SK-MEL-5 (cell line): ENCODE data around the gene GRXCR1. TPM values are rescaled to one million over a fixed set of nuclear protein-coding genes. Genes with fewer than 3 reads are reported as not detected.

Source experiments
- DNase-seq: peaks from one replicate; pipeline ENCODE4 v3.0.0-alpha.2; 2016; ENCODE audit warnings: low read depth, low spot score
- in situ Hi-C: cut with HindIII; loops from 2 replicates; pipeline ENCODE4 v1.10.0; 2016; ENCODE audit warnings: low sequenced_read_pairs, high pct_unique_total_duplicates, low pct_unique_long_range_greater_than_20kb
- polyA plus RNA-seq, 2 experiments: library from polyadenylated mRNA; depleted of rRNA; stranded (reverse); fragments of >200 nt; gene quantifications; 2 replicates each; pipeline ENCODE4 v1.2.3, GENCODE V29; 2015
- total RNA-seq: library from RNA; depleted of rRNA; stranded (reverse); fragments of >200 nt; shearing (Covaris generic); gene quantifications from 2 replicates; pipeline ENCODE4 v1.2.3, GENCODE V29; 2014; rRNA removed

The GRXCR1 gene
- not detected in 2 replicates for total RNA-seq
- polyA plus RNA-seq (2015; cell fraction: cytosol; rRNA removed), result not detected in 2 replicates
- polyA plus RNA-seq (2015; cell fraction: nucleus; rRNA removed), result not detected in 2 replicates

GRCh38 chr4:42892413-42892812, at the start of gene GRXCR1:
GRXCR1 (plus strand) TSS chr4:42892713; CDS start chr4:42893267, 554 bp downstream.
- DNase-seq, result no peak
- in situ Hi-C loops, result no loop called here

- in situ Hi-C loops, result no loop called here
- no peak for DNase-seq
These were observed 48.8 kb upstream of the GRXCR1 start for GRCh38 chr4:42843694-42844093.

DNA sequence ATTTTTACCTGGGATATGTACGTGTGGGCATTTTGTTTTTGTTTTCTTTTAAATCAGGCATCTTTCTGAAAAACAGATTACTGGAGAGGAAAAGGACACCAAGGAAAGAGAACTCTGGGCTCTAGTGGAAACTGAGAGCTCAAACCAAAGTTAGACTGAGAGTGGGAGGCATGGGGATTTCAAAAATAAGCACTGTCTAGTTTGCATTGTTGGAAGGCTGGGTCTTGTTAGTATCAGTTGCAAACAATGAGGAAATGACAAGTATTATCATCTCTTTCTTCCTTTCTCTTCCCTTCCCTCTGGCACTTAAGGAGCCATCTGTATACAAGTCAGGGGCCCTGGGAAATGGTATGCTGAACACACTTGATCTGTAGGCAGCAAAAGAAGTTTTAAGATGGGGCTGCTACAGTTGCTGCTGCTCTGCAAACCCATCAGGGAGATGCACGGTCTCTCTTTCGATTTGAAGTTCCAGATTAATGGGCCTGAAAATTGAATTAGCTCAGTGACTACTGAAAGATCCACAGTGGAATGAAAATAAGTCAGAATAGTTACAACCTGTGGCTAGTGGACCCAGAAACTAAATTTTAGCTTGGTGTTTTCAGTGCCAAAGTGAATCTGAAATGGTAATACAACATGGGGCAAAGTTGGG, 48.0 kb upstream of the GRXCR1 start:
- no peak for DNase-seq
- in situ Hi-C loops, result no loop called here

DNA sequence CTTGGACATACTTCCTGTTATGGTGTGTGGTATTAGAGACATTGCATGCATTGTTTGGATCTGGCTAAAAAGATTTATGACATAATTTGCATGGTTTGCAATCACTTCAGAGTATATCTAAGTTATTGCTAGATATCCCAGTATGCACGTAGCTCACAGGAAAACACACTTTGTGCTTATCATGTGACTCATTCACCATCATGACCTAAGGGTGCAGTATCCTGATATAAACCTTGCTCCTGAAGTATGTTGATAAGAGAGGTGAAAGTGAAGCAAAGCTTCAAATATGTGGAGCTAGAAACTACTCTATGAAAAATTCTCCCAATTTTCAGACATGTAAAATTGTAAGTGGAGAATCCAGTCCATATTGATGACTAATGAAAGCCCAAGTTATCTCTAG, 46.9 kb upstream of the GRXCR1 start:
- in situ Hi-C loops, result no loop called here
- no peak for DNase-seq

DNA sequence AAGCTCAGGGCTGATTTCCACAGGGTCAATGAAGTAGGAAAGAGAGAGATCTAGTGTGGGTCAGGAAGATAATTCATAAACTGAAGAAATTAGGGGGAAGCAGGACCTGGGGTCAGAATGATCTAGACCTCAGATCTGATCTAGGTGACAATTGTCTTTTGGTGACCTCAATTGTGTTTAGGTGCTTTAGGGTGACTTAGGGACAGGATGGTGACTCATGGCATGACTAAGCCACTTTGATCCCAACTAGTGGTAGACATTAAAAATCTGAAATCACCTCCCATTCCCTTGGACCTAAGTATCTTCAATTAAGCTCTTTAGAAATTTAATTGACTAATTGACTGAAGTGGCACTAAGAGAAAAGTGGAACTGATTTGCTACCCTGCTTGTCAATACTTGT, 36.7 kb upstream of the GRXCR1 start:
- in situ Hi-C loops, result no loop called here
- no peak for DNase-seq

- in situ Hi-C loops, result no loop called here
- peak; percentile 79 for DNase-seq
These were observed 26.8 kb upstream of the GRXCR1 start for GRCh38 chr4:42865572-42866189.

GRCh38 chr4:42871261-42871660, 21.3 kb upstream of the GRXCR1 start:
- no peak for DNase-seq
- in situ Hi-C loops, result no loop called here

DNA sequence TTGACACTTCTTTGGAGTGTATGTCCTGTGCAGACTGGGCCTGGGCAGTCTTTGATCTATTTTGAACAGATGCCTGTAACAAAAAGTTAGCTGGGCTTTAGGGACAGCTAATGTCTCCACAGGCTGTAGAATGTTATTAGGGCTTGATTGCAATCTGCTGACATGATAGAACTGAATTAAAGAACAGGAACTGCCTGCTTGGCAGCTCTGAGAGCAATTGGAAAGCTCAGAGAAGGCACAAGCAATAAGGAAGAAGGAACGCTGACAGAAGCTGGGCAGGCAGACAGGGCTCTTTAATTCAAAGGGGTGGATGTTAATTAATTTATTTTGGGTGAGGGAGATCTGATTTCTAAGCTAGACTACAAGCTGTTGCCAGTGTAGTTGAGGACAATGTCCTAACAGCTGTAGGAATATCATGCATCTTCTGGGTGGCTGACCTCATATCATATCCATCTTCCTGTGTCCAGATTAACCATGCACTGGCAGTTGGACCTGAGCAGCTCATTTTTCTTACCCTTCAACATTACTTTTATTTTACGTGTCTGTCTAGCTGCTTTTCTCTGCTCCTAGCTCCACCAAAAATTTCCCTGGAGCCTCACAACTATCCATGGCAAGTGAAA, 20.7 kb upstream of the GRXCR1 start:
- in situ Hi-C loops, result no loop called here
- no peak for DNase-seq

- in situ Hi-C loops, result no loop called here
These were observed 13.7 kb upstream of the GRXCR1 start for GRCh38 chr4:42878863-42879262.

DNA sequence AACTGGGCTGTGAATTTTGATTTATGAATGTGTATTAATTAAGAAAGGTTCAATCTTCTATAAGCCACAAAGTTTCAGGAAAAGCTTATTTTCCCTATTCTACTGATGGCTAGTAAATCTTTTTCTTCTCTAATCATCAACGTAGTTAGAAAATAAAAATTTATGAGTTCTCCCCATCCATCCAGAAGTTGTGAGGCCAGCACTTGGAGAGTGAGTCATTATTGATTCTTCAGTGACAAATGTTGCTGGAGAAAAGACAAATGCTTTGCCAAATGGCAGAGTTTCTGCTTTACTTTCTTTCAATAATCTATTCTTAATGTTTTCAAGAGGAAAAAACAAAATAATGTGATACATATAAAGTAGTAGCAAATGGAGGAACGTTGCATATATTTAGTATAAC, 11.3 kb upstream of the GRXCR1 start:
- in situ Hi-C loops, result no loop called here

More at GRCh38 chr4:42878863-42879262, 13.7 kb upstream of the GRXCR1 start:
- DNase-seq, result no peak

GRCh38 chr4:42891644-42892043, 869 bp upstream of the GRXCR1 start:
- in situ Hi-C loops, result no loop called here
- no peak for DNase-seq

More for the DNA sequence above, 11.3 kb upstream of the GRXCR1 start:
- no peak for DNase-seq

DNA sequence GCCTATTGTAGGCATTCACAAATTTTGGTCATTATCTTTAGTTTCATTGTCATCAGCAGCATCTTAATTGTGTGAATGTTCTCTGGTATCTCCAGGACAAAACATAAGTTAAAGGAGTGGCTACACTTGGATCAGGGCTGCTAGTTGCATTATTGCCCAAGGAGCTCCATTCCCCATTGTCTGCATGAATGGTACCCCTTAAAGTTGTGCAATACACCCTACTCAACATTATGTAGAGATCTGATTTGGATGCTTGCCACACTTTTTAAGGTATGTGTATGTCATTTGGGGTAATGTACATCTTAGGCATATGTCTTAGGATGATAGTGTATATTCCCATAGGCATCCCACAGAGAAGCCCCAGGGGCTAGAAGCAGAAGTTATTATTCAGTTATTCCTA, 2.9 kb downstream of the GRXCR1 start:
- DNase-seq, result no peak
- in situ Hi-C loops, result no loop called here

- no peak for DNase-seq
- in situ Hi-C loops, result no loop called here
These were observed 12.5 kb downstream of the GRXCR1 start for GRCh38 chr4:42904986-42905385.

DNA sequence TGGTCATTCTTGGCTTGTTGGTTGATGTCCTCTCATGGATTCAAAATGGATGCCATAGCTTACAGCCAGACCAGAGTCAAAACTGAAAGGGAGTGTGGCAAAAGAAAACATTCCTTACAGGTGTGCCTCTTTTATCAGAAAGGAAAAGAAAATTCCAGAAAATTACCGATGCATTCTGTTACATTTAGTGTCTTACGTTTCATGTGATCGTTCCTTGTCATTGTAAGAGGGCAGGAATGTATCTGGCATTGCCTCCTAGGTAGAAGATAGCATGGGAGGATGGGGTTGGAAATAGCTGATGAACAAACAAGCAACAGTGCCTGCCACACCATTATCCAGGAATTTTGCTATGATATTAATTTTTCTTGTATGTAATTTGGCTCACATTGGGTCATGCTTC, 13.1 kb downstream of the GRXCR1 start:
- in situ Hi-C loops, result no loop called here
- DNase-seq, result no peak

GRCh38 chr4:42906341-42906740, 13.8 kb downstream of the GRXCR1 start:
- in situ Hi-C loops, result no loop called here
- no peak for DNase-seq

DNA sequence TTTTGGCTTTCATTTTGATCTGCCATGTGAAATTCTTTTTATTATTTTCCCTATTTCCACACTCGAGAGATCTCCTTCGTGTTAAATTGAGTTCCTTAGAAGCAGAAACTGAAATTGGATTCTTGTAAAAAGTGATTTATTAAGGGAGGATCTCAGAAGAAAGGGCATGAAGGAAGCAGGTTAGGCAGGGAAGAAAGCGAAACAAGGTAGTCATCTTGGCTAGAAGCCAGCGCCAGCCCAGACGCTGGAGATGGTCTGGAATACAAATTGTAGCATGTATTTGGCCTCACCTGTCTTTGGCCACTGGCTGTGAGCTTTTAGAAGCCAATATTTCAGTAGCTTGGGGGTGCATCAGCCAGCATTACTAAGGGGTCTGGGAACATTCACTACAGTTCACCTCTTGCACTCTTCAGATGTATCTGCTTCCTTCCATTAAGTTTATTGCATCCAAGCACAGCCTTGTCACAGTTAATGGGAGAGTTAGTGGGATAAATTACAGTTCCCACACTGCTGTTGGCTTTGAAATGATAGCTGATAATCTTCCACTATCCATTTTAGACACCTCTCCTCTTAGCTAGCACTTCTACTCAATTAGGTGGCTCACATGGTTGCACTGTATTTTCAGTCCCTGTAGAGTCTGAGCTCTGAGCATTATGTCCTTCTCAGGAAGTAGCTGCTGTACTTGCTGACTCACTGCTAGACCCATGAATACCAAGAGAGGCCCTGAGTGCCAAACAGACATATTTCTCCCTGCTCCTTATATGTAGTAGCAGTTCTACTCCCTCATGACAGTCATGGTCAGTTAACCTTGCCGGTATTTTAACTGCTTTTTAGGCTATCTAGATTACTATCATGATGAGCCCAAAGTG, 14.6 kb downstream of the GRXCR1 start:
- in situ Hi-C loops, result no loop called here
- no peak for DNase-seq

GRCh38 chr4:42910459-42910858, 17.9 kb downstream of the GRXCR1 start:
- in situ Hi-C loops, result no loop called here

GRCh38 chr4:42914937-42915336, 22.4 kb downstream of the GRXCR1 start:
- in situ Hi-C loops, result no loop called here
- DNase-seq, result no peak

More at GRCh38 chr4:42910459-42910858, 17.9 kb downstream of the GRXCR1 start:
- no peak for DNase-seq
